Testis (tissue), 2 donors: ENCODE results near the gene DCTN3.

Experiments
- CTCF ChIP-seq, 3 experiments: fragments of 450-650 bp in 2 of 3; fragments of 200-600 bp in 1 of 3; sonication (generic) in 1 of 3; IDR thresholded peaks; one replicate each; pipeline ENCODE4 v1.5.1; 2016 to 2019; ENCODE audit warnings: antibody characterized with exemption in 3 of 3, mild to moderate bottlenecking in 2 of 3, moderate library complexity in 1 of 3
- POLR2A ChIP-seq: fragments of 450-650 bp; IDR thresholded peaks from one replicate; pipeline ENCODE4 v1.6.1; 2017; ENCODE audit warnings: antibody characterized with exemption, mild to moderate bottlenecking, moderate library complexity

- TF ChIP-seq CTCF (IDR thresholded peaks at IDR 0.05) = no peak
- no peak for TF ChIP-seq POLR2A
These were observed 33.0 kb downstream of the DCTN3 start for GRCh38 chr9:34587271-34587670.
